HG02840 (cell line): Measurements from ENCODE around the gene WWOX.

Experiments
- ATAC-seq: cut with Tn5 transposase; IDR thresholded peaks from one replicate; pipeline ENCODE4 v1.9.1; 2021; ENCODE audit warnings: mild to moderate bottlenecking, moderate library complexity, moderate number of reproducible peaks; ENCODE audit not compliant: unreplicated experiment, low FRiP score

WWOX gene

GRCh38 chr16:78218856-78219651 lies 119.6 kb downstream of the WWOX start:
- no peak for ATAC-seq

- ATAC-seq, result no peak
These were observed 121.1 kb downstream of the WWOX start for GRCh38 chr16:78220571-78220970.

DNA sequence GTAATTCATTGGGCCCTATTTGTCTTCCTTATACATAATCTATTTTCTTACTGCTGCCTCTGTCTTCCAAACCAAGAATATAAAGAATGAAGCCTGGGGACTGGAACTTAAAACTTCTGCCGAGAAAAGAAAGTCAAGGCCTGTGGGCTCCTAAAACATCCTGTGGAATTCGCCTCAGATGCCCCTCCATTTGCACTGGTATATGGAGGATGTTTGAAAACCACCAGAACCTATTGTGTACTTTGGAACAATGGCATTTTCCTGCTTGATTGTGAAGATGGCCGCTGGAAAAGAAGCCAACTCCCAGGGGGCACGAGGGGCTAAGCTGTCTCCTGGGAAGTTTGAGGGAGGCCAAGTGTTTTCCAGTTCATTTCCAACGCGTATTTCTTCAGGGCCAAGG lies 122.4 kb downstream of the WWOX start:
- ATAC-seq, result no peak

DNA sequence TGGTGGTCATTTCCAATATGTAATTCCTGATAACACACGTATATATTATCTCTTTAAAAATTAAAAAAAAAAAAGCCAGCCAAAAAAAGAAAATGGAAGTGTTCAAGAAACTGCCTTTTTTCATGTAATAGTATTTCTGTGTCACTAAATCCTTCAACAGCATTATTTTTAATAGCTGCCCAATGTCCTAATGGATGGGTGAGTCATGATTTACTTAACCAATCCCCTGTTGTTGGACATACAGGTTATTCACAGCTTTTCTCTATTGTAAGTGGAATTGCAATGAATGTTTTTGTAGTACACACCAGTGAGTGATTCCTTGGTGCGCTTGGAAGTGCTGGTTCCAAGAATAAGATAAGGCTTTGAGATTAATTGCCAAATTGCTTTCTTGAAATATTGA lies 124.9 kb downstream of the WWOX start:
- no peak for ATAC-seq

GRCh38 chr16:78225919-78226318 lies 126.5 kb downstream of the WWOX start:
- ATAC-seq, result no peak

DNA sequence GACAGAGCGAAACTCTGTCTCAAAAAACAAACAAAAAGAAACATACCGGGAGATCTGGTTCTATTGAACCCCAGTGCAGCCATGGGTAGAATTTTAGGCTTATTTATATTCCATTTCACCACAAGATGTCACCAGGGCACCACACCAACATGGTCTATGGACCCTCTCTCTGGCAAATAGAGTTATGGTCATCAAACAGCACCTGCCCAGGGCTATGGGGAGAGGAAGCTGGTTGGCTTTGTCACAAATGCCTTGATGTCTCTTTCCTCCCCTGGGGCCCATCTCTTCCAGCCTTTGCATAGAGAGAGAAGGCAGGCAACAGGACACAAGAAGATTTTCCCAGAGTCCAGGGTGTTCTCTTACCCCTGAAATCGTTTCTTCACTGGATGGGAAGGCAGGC lies 128.4 kb downstream of the WWOX start:
- ATAC-seq, result no peak

DNA sequence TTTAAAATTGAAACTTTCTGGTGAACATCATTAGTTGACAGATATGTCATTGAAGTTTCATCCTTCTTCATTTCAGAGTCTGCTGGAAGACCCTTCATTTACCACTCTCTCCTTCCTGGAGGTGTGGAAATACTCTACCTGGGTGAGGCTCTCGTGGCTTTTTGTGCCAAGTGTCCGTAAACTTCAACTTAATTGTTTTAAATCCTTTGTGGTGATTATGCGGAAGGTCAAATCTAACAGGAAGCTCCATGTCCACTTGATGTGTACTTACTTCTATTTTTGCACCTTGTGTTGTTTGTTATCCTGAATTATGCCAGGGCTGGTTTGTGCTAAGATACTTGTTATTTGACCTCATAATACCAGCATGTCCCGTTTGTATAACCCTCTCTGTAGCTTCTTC lies 129.2 kb downstream of the WWOX start:
- no peak for ATAC-seq

DNA sequence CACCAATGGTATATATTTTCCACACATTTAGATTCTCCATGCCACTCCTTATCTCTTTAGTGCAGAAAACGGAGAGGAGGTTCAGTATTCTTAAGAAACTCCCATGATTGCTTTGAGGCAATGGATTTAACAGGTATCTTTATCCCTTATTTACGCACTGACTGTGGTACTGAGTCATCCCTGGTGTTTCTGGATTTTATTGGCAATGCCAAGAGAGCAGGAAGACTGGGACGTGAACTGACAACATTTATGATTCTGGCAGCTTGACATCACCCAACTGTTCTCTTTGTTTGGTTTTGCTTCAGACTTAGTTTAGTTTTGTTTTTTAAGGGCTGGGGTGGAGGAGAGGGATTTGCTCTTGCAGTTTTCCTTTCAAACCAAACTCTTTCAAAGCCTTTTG lies 131.4 kb downstream of the WWOX start:
- ATAC-seq, result no peak

- no peak for ATAC-seq
These were observed 135.8 kb downstream of the WWOX start for GRCh38 chr16:78235168-78235800.

- ATAC-seq, result no peak
These were observed 136.4 kb downstream of the WWOX start for GRCh38 chr16:78235876-78236275.

GRCh38 chr16:78237841-78238240 lies 138.4 kb downstream of the WWOX start:
- no peak for ATAC-seq

GRCh38 chr16:78240459-78241222 lies 141.2 kb downstream of the WWOX start:
- no peak for ATAC-seq

GRCh38 chr16:78242239-78242630 lies 142.8 kb downstream of the WWOX start:
- ATAC-seq, result no peak

DNA sequence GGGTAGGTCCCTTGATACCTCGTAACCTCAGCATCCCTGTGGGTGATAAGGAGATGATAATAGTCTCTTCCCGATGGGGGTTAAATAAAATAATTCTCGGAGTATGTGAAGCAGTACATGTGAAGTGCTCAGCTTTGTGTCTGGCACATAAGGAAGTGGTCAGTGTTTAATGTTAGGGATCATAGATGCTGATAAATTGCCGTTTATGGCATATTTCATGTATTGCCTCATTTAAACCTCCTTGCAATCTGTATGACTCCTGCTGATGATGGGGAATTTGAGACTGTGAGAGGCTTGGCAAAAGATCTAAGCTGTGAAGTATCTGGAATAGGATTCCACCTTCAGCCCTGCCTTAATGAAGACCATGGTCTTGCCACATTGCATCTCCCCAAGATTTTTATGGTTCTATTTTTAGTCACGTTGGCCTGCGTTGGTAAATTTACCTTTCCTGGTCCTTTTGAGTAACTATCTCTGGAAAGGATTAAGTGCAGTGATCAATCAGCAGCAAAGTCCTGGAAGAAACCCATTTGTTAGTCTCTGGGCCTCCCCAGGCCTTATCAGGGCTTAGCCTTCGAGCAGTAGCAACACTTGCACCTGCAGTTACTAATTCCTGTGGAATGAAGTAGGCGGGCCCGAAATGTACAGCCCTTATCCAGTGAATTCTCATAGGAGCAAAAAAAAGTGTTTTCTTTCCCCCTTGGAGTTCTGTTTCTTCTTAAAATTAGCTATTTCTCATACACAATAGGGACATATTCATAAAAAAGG lies 144.9 kb downstream of the WWOX start:
- ATAC-seq, result no peak

DNA sequence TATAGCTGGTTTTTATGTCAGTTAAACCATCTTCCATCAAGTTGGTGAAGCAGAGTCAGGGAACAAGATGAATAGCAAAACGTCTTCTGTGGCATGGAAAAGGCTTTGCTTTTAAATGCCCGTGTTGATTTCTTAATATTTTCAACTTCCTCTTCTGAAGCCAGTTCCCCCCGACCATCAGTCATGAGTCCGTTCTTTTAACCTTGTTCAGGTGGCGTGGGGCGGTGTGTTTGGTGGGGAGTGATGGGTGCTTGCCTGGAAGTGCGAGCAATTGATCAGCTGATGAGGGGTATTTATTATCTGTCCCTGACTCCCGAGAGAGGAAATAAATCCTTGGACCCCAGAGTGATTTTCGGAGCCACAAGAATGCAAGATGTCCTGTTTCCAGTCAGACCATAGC lies 147.1 kb downstream of the WWOX start:
- no peak for ATAC-seq

- no peak for ATAC-seq
These were observed 149.6 kb downstream of the WWOX start for GRCh38 chr16:78249056-78249455.

DNA sequence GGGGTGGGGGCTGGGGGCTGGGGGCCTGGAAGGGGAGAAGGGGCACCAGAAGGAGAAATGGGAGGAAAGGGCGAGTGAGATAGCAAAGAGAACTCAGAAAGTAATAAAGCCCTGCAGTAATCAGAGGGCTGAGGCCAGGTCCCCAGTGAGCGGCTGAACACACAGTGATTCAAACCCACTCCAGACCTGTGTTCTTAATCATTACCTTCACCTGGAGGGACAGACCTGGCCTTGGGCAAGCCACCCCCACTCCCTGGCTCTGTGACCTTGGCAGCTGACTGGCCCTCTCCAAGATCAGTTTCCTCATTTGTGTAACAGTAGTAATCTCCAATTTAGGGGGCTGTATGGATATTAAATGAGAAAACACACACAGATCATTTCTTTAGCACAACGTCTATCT lies 150.4 kb downstream of the WWOX start:
- ATAC-seq, result no peak

- no peak for ATAC-seq
These were observed 151.7 kb downstream of the WWOX start for GRCh38 chr16:78251115-78251514.

- no peak for ATAC-seq
These were observed 153.3 kb downstream of the WWOX start for GRCh38 chr16:78252757-78253156.

DNA sequence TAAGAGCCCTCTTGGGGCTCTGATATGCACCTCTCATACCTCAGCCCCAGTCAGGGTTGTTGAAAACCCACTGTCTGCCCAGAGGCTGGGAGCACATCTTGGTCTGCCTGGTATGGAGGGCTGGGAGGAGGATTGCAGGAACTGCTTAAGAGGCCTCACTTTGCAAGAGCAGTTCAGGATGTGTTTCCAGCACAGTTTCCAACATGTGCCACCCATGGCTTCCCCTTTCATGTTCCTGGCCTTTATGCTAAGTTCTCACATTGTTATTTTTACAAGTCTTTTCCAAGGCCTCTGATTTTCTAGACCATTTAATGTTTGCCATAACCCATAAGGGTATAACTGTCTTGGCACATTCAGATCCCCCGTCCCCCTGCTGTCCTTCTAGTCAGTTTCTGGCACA lies 155.4 kb downstream of the WWOX start:
- ATAC-seq, result no peak
